IMR-90 (cell line): ENCODE measurements around the gene PKP4. TPM values are rescaled to one million over a fixed set of nuclear protein-coding genes. Genes with fewer than 3 reads are reported as not detected.

Experiments
- ATAC-seq: fragments of 200-7000 bp; cut with Tn5 transposase; 2 replicates; pipeline ENCODE4 v1.9.1; 2020; ENCODE audit warnings: low read depth, mild to moderate bottlenecking, moderate library complexity
- BruUV-seq: library from RNA; stranded (reverse); fragments of 400-500 nt; replicated peaks from 2 replicates; lab custom pipeline; 2021; lab: Mats Ljungman, UMichigan
- CTCF ChIA-PET: fragments of 300-600 bp; formaldehyde crosslinking; extraction: SDS; loops from one replicate; lab custom pipeline; 2021; ENCODE audit warnings: antibody characterized with exemption; lab: Yijun Ruan, JAX
- POLR2A ChIA-PET: fragments of 300-600 bp; sonication (Branson Sonifier 250); formaldehyde crosslinking; loops from one replicate; lab custom pipeline; 2022; ENCODE audit warnings: antibody characterized with exemption; ENCODE audit not compliant: unreplicated experiment; lab: Charles Lee
- DNase-seq: peaks from one replicate; pipeline ENCODE4 v3.0.0; 2013
- H2AFZ ChIP-seq: replicated peaks from 2 replicates; pipeline ENCODE3; 2013; ENCODE audit warnings: low read length, mild to moderate bottlenecking; ENCODE audit not compliant: poor library complexity
- H2AK5ac ChIP-seq: 2 replicates; pipeline ENCODE4 v1.6.1; 2013; ENCODE audit warnings: low read depth, low read length, inconsistent platforms
- H2AK9ac ChIP-seq: replicated peaks from 2 replicates; pipeline ENCODE3; 2013; ENCODE audit warnings: mild to moderate bottlenecking, low read depth, low read length, moderate library complexity; ENCODE audit not compliant: poor library complexity
- H2BK120ac ChIP-seq: 2 replicates; pipeline ENCODE4 v1.6.1; 2013; ENCODE audit warnings: low read depth, low read length, inconsistent platforms
- H2BK15ac ChIP-seq: 3 replicates; pipeline ENCODE4 v1.6.1; 2013; ENCODE audit warnings: low read depth, low read length, inconsistent platforms
- H2BK20ac ChIP-seq: 2 replicates; pipeline ENCODE4 v1.6.1; 2013; ENCODE audit warnings: low read depth, mild to moderate bottlenecking, inconsistent platforms, low read length, moderate library complexity
- H2BK5ac ChIP-seq: 2 replicates; pipeline ENCODE4 v1.6.1; 2013; ENCODE audit warnings: mild to moderate bottlenecking, low read depth, low read length, inconsistent platforms; ENCODE audit not compliant: poor library complexity, severe bottlenecking
- H3K14ac ChIP-seq: replicated peaks from 2 replicates; pipeline ENCODE4 v1.6.1; 2013; ENCODE audit warnings: low read depth, low read length, inconsistent platforms
- H3K18ac ChIP-seq: 2 replicates; pipeline ENCODE4 v1.6.1; 2013; ENCODE audit warnings: low read depth, low read length, control low read depth
- H3K23ac ChIP-seq: 2 replicates; pipeline ENCODE4 v1.6.1; 2013; ENCODE audit warnings: low read depth, low read length, inconsistent platforms
- H3K27ac ChIP-seq: 2 replicates; pipeline ENCODE4 v1.5.1; 2013; ENCODE audit warnings: mild to moderate bottlenecking, control low read depth, low read length; ENCODE audit not compliant: insufficient read depth
- H3K27me3 ChIP-seq: 2 replicates; pipeline ENCODE4 v1.6.1; 2013; ENCODE audit warnings: low read length; ENCODE audit not compliant: control insufficient read depth, insufficient read depth
- H3K36me3 ChIP-seq: 2 replicates; pipeline ENCODE4 v1.6.1; 2013; ENCODE audit warnings: low read length, mixed read lengths; ENCODE audit not compliant: control insufficient read depth, insufficient read depth
- H3K4ac ChIP-seq: 2 replicates; pipeline ENCODE4 v1.6.1; 2013; ENCODE audit warnings: low read depth, low read length, inconsistent platforms
- H3K4me1 ChIP-seq: 2 replicates; pipeline ENCODE4 v1.6.1; 2013; ENCODE audit warnings: low read length, mixed read lengths; ENCODE audit not compliant: control insufficient read depth, insufficient read depth
- H3K4me2 ChIP-seq: 2 replicates; pipeline ENCODE4 v1.6.1; 2013; ENCODE audit warnings: low read depth, mild to moderate bottlenecking, control low read depth, low read length, moderate library complexity
- H3K4me3 ChIP-seq: 2 replicates; pipeline ENCODE4 v1.5.1; 2013; ENCODE audit warnings: low read depth, mild to moderate bottlenecking, control low read depth, low read length, moderate library complexity; ENCODE audit not compliant: insufficient read depth
- H3K56ac ChIP-seq: 2 replicates; pipeline ENCODE4 v1.6.1; 2013; ENCODE audit warnings: low read length, inconsistent platforms; ENCODE audit not compliant: insufficient read depth; ENCODE audit errors: extremely low read depth
- H3K79me1 ChIP-seq, 2 experiments: 2 replicates each; pipeline ENCODE4 v1.6.1; 2013; ENCODE audit warnings: low read length in 2 of 2, inconsistent platforms in 1 of 2, low read depth in 1 of 2
- H3K9ac ChIP-seq: 2 replicates; pipeline ENCODE4 v1.6.1; 2013; ENCODE audit warnings: low read depth, low read length, control low read depth
- H3K9me1 ChIP-seq: 2 replicates; pipeline ENCODE4 v1.6.1; 2013; ENCODE audit warnings: low read length, inconsistent platforms; ENCODE audit not compliant: insufficient read depth
- H3K9me3 ChIP-seq: 2 replicates; pipeline ENCODE4 v1.6.1; 2013; ENCODE audit warnings: low read length; ENCODE audit not compliant: control insufficient read depth, insufficient read depth
- H4K20me1 ChIP-seq: 2 replicates; pipeline ENCODE4 v1.6.1; 2013; ENCODE audit warnings: low read length, inconsistent platforms; ENCODE audit not compliant: insufficient read depth
- H4K5ac ChIP-seq: 2 replicates; pipeline ENCODE4 v1.6.1; 2013; ENCODE audit warnings: mild to moderate bottlenecking, low read depth, low read length, control low read depth
- H4K8ac ChIP-seq, 2 experiments: 2 replicates each; pipeline ENCODE4 v1.6.1; 2013; ENCODE audit warnings: low read depth in 2 of 2, low read length in 2 of 2, control low read depth in 1 of 2, inconsistent platforms in 1 of 2
- H4K91ac ChIP-seq: 2 replicates; pipeline ENCODE4 v1.6.1; 2013; ENCODE audit warnings: low read depth, low read length, inconsistent platforms; ENCODE audit not compliant: insufficient read depth
- BHLHE40 ChIP-seq: fragments of 150-350 bp; IDR thresholded peaks from 2 replicates; pipeline ENCODE4 v1.6.1; 2016; ENCODE audit warnings: mild to moderate bottlenecking, low read depth, low read length
- CHD1 ChIP-seq: IDR thresholded peaks from 2 replicates; pipeline ENCODE4 v1.6.1; 2012; ENCODE audit warnings: low read depth, low read length, improper control_type of control experiment
- FOS ChIP-seq: fragments of 150-350 bp; IDR thresholded peaks from 2 replicates; pipeline ENCODE4 v1.6.1; 2016; ENCODE audit warnings: low read depth, low read length
- MAFK ChIP-seq: IDR thresholded peaks from 2 replicates; pipeline ENCODE4 v1.6.1; 2012; ENCODE audit warnings: low read depth, low read length, improper control_type of control experiment
- MAZ ChIP-seq: IDR thresholded peaks from 2 replicates; pipeline ENCODE4 v1.6.1; 2012; ENCODE audit warnings: low read depth, mild to moderate bottlenecking, low read length, improper control_type of control experiment, moderate library complexity, borderline replicate concordance
- MXI1 ChIP-seq: IDR thresholded peaks from 2 replicates; pipeline ENCODE4 v1.6.1; 2012; ENCODE audit warnings: low read depth, mild to moderate bottlenecking, low read length, moderate library complexity, borderline replicate concordance
- NFE2L2 ChIP-seq: fragments of 150-350 bp; IDR thresholded peaks from 2 replicates; pipeline ENCODE4 v1.6.1; 2016; ENCODE audit warnings: low read depth, mild to moderate bottlenecking, low read length
- POLR2A ChIP-seq: IDR thresholded peaks from 2 replicates; pipeline ENCODE4 v1.6.1; 2012; ENCODE audit warnings: mild to moderate bottlenecking, low read depth, low read length
- RAD21 ChIP-seq: IDR thresholded peaks from 2 replicates; pipeline ENCODE4 v1.6.1; 2012; ENCODE audit warnings: low read length, improper control_type of control experiment
- RCOR1 ChIP-seq: IDR thresholded peaks from 2 replicates; pipeline ENCODE4 v1.6.1; 2012; ENCODE audit warnings: mild to moderate bottlenecking, low read length, improper control_type of control experiment; ENCODE audit not compliant: insufficient replicate concordance
- SMC3 ChIP-seq: fragments of 150-350 bp; IDR thresholded peaks from 2 replicates; pipeline ENCODE4 v1.6.1; 2016; ENCODE audit warnings: low read depth, mild to moderate bottlenecking, antibody characterized with exemption, low read length, moderate library complexity
- WGBS, 2 experiments: methylation state at CpG; one replicate each; pipeline versions ENCODE4 v1.1.5 to v1.1.7; 2013; ENCODE audit warnings: missing lambda C conversion rate in 2 of 2; ENCODE audit not compliant: insufficient read length in 1 of 2; ENCODE audit errors: extremely low coverage in 2 of 2; 5-methylcytosine and 5-hydroxymethylcytosine counted together
- dilution Hi-C: fragments of 300-500 bp; cut with HindIII; formaldehyde crosslinking; loops from one replicate; pipeline ENCODE4 v1.14.3; 2018; ENCODE audit warnings: low sequenced_read_pairs; ENCODE audit not compliant: unreplicated experiment
- in situ Hi-C: fragments of 300-500 bp; cut with MboI; formaldehyde crosslinking; loops from 3 replicates; pipeline ENCODE4 v1.14.3; 2019; ENCODE audit warnings: low sequenced_read_pairs, inconsistent platforms, mixed read lengths
- intact Hi-C: fragments of 100-400 bp; cut with micrococcal nuclease; formaldehyde crosslinking; loops from 2 replicates; pipeline ENCODE4 v1.10.0; 2022
- polyA plus RNA-seq, 3 experiments: library from polyadenylated mRNA; depleted of rRNA; stranded (reverse); fragments of >200 nt; gene quantifications; 2 replicates each; pipeline ENCODE4 v1.2.3, GENCODE V29; 2012; ENCODE audit warnings: low replicate concordance in 1 of 3
- total RNA-seq: library from RNA; depleted of rRNA; stranded (reverse); fragments of >200 nt; gene quantifications from 2 replicates; pipeline ENCODE4 v1.2.3, GENCODE V29; 2012
- TF ChIP-seq, protein P1 (sequence below): conservative IDR thresholded peaks from 2 replicates; pipeline ENCODE4 v1.5.1; 2012; ENCODE audit warnings: mild to moderate bottlenecking, low read depth, low read length, improper control_type of control experiment
- TF ChIP-seq, protein P2 (sequence below): fragments of 150-350 bp; IDR thresholded peaks from 2 replicates; pipeline ENCODE4 v1.6.1; 2017; ENCODE audit warnings: mild to moderate bottlenecking, antibody characterized with exemption, low read length, low read depth
- TF ChIP-seq, protein P3 (sequence below): fragments of 150-350 bp; IDR thresholded peaks from 2 replicates; pipeline ENCODE4 v1.6.1; 2016; ENCODE audit warnings: low read depth, mild to moderate bottlenecking, low read length, moderate library complexity, borderline replicate concordance

PKP4 gene
- total and polyA plus RNA-seq, 2 of the 4 experiments (the other 2 are of a cell fraction): 20.1 to 37.8 TPM

DNA sequence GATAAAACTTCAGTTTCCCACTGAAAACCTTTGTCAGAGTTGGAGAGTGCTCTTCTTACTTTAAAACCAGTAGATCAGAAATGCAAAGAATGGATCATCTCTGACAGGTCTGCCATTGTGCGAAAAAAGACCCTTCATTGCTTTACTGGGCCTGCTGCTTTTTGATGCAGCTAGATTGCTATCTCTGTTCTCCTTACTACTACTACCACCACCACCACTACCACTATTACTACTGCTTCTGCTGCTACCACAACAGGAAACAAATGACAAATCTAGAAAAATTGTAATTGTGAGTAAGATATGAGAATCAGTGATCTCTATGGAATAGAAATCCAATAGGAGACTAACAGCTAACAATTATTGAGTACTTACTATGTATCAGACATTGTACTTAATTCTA lies 85.8 kb downstream of the PKP4 start:
- ChIA-PET CTCF (interaction anchor here (1.7 kb wide), 1 partner anchor 8 kb away, joined by 5 read pairs; no protein-coding TSS in a partner anchor), POLR2A (no interaction called here)
- no peaks in the 10 kb centered on the region for H3K36me3 ChIP-seq
- H2AFZ ChIP-seq: no peak overlapping the region
- no peaks in the 10 kb centered on the region for H4K20me1 ChIP-seq
- no TSS peak for BruUV-seq
- TF ChIP-seq SMC3 (no peak), RCOR1 (no peak), MAFK (no peak), MXI1 (no peak), MAZ (no peak), POLR2A (no peak), CHD1 (no peak), FOS (no peak), BHLHE40 (no peak), NFE2L2 (no peak), RAD21 (no peak)
- TF ChIP-seq, protein P1, sequence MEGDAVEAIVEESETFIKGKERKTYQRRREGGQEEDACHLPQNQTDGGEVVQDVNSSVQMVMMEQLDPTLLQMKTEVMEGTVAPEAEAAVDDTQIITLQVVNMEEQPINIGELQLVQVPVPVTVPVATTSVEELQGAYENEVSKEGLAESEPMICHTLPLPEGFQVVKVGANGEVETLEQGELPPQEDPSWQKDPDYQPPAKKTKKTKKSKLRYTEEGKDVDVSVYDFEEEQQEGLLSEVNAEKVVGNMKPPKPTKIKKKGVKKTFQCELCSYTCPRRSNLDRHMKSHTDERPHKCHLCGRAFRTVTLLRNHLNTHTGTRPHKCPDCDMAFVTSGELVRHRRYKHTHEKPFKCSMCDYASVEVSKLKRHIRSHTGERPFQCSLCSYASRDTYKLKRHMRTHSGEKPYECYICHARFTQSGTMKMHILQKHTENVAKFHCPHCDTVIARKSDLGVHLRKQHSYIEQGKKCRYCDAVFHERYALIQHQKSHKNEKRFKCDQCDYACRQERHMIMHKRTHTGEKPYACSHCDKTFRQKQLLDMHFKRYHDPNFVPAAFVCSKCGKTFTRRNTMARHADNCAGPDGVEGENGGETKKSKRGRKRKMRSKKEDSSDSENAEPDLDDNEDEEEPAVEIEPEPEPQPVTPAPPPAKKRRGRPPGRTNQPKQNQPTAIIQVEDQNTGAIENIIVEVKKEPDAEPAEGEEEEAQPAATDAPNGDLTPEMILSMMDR: no peak
- TF ChIP-seq, protein P2, sequence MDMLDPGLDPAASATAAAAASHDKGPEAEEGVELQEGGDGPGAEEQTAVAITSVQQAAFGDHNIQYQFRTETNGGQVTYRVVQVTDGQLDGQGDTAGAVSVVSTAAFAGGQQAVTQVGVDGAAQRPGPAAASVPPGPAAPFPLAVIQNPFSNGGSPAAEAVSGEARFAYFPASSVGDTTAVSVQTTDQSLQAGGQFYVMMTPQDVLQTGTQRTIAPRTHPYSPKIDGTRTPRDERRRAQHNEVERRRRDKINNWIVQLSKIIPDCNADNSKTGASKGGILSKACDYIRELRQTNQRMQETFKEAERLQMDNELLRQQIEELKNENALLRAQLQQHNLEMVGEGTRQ: no peak
- TF ChIP-seq, protein P3, sequence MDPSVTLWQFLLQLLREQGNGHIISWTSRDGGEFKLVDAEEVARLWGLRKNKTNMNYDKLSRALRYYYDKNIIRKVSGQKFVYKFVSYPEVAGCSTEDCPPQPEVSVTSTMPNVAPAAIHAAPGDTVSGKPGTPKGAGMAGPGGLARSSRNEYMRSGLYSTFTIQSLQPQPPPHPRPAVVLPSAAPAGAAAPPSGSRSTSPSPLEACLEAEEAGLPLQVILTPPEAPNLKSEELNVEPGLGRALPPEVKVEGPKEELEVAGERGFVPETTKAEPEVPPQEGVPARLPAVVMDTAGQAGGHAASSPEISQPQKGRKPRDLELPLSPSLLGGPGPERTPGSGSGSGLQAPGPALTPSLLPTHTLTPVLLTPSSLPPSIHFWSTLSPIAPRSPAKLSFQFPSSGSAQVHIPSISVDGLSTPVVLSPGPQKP: no peak
- intact Hi-C loops: loop anchor here (10.0 kb wide), 1 partner anchor 192 kb away; no protein-coding TSS in a partner anchor
- dilution Hi-C loops: no loop called here
- H2AK9ac ChIP-seq: no peak overlapping the region
- H3K9ac ChIP-seq: no peak overlapping the region
- no peak overlapping the region for H4K91ac ChIP-seq
- no peak overlapping the region for H4K5ac ChIP-seq
- H3K27ac ChIP-seq: no peak overlapping the region
- H3K4me2 ChIP-seq: no peak overlapping the region
- H3K79me1 ChIP-seq: peaks cover 4 to 11% of the 10 kb centered on the region in 2 experiments; a peak in 2 of 4 replicates
- no peak overlapping the region for H3K56ac ChIP-seq
- H3K27me3 ChIP-seq: no peaks in the 10 kb centered on the region
- H3K4ac ChIP-seq: no peak overlapping the region
- no peak for ATAC-seq
- no peak overlapping the region for H3K18ac ChIP-seq
- no peak overlapping the region for H3K4me3 ChIP-seq
- no peak overlapping the region for H4K8ac ChIP-seq
- in situ Hi-C loops: no loop called here
- no peak overlapping the region for H2BK5ac ChIP-seq
- no peaks in the 10 kb centered on the region for H3K9me3 ChIP-seq
- H2BK15ac ChIP-seq: no peak overlapping the region
- H2BK20ac ChIP-seq: no peak overlapping the region
- H3K9me1 ChIP-seq: no peaks in the 10 kb centered on the region
- H3K4me1 ChIP-seq: no peaks in the 10 kb centered on the region; the same call in 1 of the 2 replicates
- no peak overlapping the region for H3K14ac ChIP-seq
- H3K23ac ChIP-seq: no peak overlapping the region
- no peak for DNase-seq
- H2AK5ac ChIP-seq: no peak overlapping the region
- no peak overlapping the region for H2BK120ac ChIP-seq
- 100% methylated on average over 1 of the region's 1 CpG; no CpG with 5 or more reads in 1 of the 2 experiments for WGBS, 2 experiments
